CD8-positive, alpha-beta memory T cell (primary cell): ENCODE data around the gene GNG7. TPM values are rescaled to one million over a fixed set of nuclear protein-coding genes. Genes with fewer than 3 reads are reported as not detected.
"Not testable (repeated sequence)": the region's sequence is repeated elsewhere in the genome, so short reads cannot be mapped to it uniquely, and the experiment has no call there.

ENCODE experiments used
- CTCF ChIA-PET: fragments of 350-600 bp; sonication (Branson Sonifier 250); formaldehyde crosslinking; loops from one replicate; lab custom pipeline; 2021; ENCODE audit warnings: antibody characterized with exemption; lab: Charles Lee
- POLR2A ChIA-PET: fragments of 350-600 bp; sonication (Branson Sonifier 250); formaldehyde crosslinking; loops from one replicate; lab custom pipeline; 2021; ENCODE audit warnings: antibody characterized with exemption; lab: Charles Lee
- DNase-seq, 5 donors: peaks; one replicate each; pipeline versions ENCODE4 v3.0.0 to v3.0.0-alpha.2; 2020 to 2022; ENCODE audit warnings: mixed read lengths in 1 of 5
- H3K27ac ChIP-seq: one replicate; pipeline ENCODE4 v1.7.0; 2013; ENCODE audit warnings: low read depth, mild to moderate bottlenecking, low read length, moderate library complexity
- H3K27me3 ChIP-seq: 2 replicates; pipeline ENCODE4 v1.7.0; 2013; ENCODE audit warnings: low read length, mild to moderate bottlenecking; ENCODE audit not compliant: insufficient read depth, poor library complexity, severe bottlenecking
- H3K36me3 ChIP-seq: 2 replicates; pipeline ENCODE4 v1.7.0; 2013; ENCODE audit warnings: mild to moderate bottlenecking, low read length, moderate library complexity; ENCODE audit not compliant: insufficient read depth
- H3K4me1 ChIP-seq: 2 replicates; pipeline ENCODE4 v1.7.0; 2013; ENCODE audit warnings: mild to moderate bottlenecking, low read length, moderate library complexity; ENCODE audit not compliant: insufficient read depth
- H3K4me3 ChIP-seq: 2 replicates; pipeline ENCODE4 v1.7.0; 2013; ENCODE audit warnings: mild to moderate bottlenecking, low read length
- H3K9me3 ChIP-seq: 2 replicates; pipeline ENCODE4 v1.7.0; 2013; ENCODE audit warnings: mild to moderate bottlenecking, low read length
- H3K27ac Mint-ChIP-seq, 8 donors: one replicate each; pipeline ENCODE4 v1.8.0; 2020 to 2021; ENCODE audit warnings: mixed read lengths in 8 of 8, mild to moderate bottlenecking in 6 of 8, inconsistent platforms in 3 of 8, moderate library complexity in 3 of 8
- H3K27me3 Mint-ChIP-seq, 2 donors: one replicate each; pipeline ENCODE4 v1.8.0; 2020 to 2021; ENCODE audit warnings: mixed read lengths in 2 of 2, mild to moderate bottlenecking in 1 of 2, moderate library complexity in 1 of 2
- H3K36me3 Mint-ChIP-seq, 3 donors: one replicate each; pipeline ENCODE4 v1.8.0; 2020 to 2021; ENCODE audit warnings: mixed read lengths in 3 of 3, inconsistent platforms in 1 of 3, mild to moderate bottlenecking in 1 of 3
- H3K4me1 Mint-ChIP-seq, 3 donors: one replicate each; pipeline ENCODE4 v1.8.0; 2020 to 2021; ENCODE audit warnings: mixed read lengths in 3 of 3, inconsistent platforms in 1 of 3, mild to moderate bottlenecking in 1 of 3
- H3K4me3 Mint-ChIP-seq, 7 donors: one replicate each; pipeline ENCODE4 v1.8.0; 2020 to 2021; ENCODE audit warnings: mixed read lengths in 7 of 7, mild to moderate bottlenecking in 6 of 7, moderate library complexity in 4 of 7, inconsistent platforms in 2 of 7
- H3K9me3 Mint-ChIP-seq, 5 donors: one replicate each; pipeline ENCODE4 v1.8.0; 2020 to 2022; ENCODE audit warnings: mixed read lengths in 5 of 5, mild to moderate bottlenecking in 3 of 5, moderate library complexity in 2 of 5, inconsistent platforms in 1 of 5
- polyA plus RNA-seq: library from polyadenylated mRNA; unstranded; fragments of 300-500 nt; fragmentation: Illumina TruSeq; gene quantifications from one replicate; pipeline ENCODE4 v1.2.3, GENCODE V29; 2021
- total RNA-seq, 2 experiments: library from RNA; stranded (reverse); gene quantifications; one replicate each; pipeline ENCODE4 v1.2.3, GENCODE V29; 2021

GNG7 gene
- total and polyA plus RNA-seq, 3 experiments from 2014 or later: 0.40 to 1.2 (median 0.53) TPM

GRCh38 chr19:2574478-2574931 is 128.0 kb downstream of the GNG7 start:
- no peak overlapping the region for H3K27ac ChIP-seq
- no peaks in the 10 kb centered on the region for H3K36me3 ChIP-seq
- peaks cover 10% of the 10 kb centered on the region for H3K4me1 ChIP-seq
- Mint-ChIP-seq H3K27me3 (peaks cover 6 to 9% of the 10 kb centered on the region in 2 donors), H3K4me1 (peaks cover 0 to 9% (median 0%) of the 10 kb centered on the region in 3 donors), H3K27ac (no peak overlapping the region), H3K4me3 (no peak overlapping the region), H3K9me3 (no peaks in the 10 kb centered on the region), H3K36me3 (no peaks in the 10 kb centered on the region)
- no peaks in the 10 kb centered on the region for H3K9me3 ChIP-seq
- H3K27me3 ChIP-seq: no peaks in the 10 kb centered on the region
- ChIA-PET CTCF (interaction anchor here (0.6 to 0.8 kb wide), 2 partner anchors 95 to 207 kb away, joined by 3 read pairs; no protein-coding TSS in a partner anchor), POLR2A (no interaction called here)
- DNase-seq: no peak
- no peak overlapping the region for H3K4me3 ChIP-seq

GRCh38 chr19:2573916-2574315 is 128.6 kb downstream of the GNG7 start:
- Mint-ChIP-seq H3K27ac (no peak overlapping the region), H3K27me3 (peaks cover 6 to 9% of the 10 kb centered on the region in 2 donors), H3K4me1 (peaks cover 0 to 5% (median 0%) of the 10 kb centered on the region in 3 donors), H3K36me3 (no peaks in the 10 kb centered on the region), H3K9me3 (no peaks in the 10 kb centered on the region), H3K4me3 (no peak overlapping the region)
- DNase-seq: no peak
- no peak overlapping the region for H3K4me3 ChIP-seq
- POLR2A ChIA-PET: no interaction called here
- H3K27ac ChIP-seq: no peak overlapping the region
- H3K36me3 ChIP-seq: no peaks in the 10 kb centered on the region
- H3K4me1 ChIP-seq: peaks cover 4% of the 10 kb centered on the region
- CTCF ChIA-PET: no interaction called here
- no peaks in the 10 kb centered on the region for H3K27me3 ChIP-seq
- H3K9me3 ChIP-seq: no peaks in the 10 kb centered on the region

GRCh38 chr19:2572152-2572551 is 130.3 kb downstream of the GNG7 start:
- H3K27me3 ChIP-seq, H3K36me3 ChIP-seq, H3K9me3 Mint-ChIP-seq, H3K9me3 ChIP-seq, H3K4me1 Mint-ChIP-seq, H3K36me3 Mint-ChIP-seq, H3K27ac ChIP-seq, H3K27ac Mint-ChIP-seq, H3K4me3 ChIP-seq, H3K4me3 Mint-ChIP-seq, H3K4me1 ChIP-seq, DNase-seq, H3K27me3 Mint-ChIP-seq: not testable (repeated sequence)
- CTCF ChIA-PET: interaction anchor here (0.8 kb wide), 1 partner anchor 91 kb away, joined by 3 read pairs; no protein-coding TSS in a partner anchor
- POLR2A ChIA-PET: interaction anchor here (0.7 kb wide), 1 partner anchor 49 kb away, joined by 7 read pairs; no protein-coding TSS in a partner anchor

- no peak overlapping the region for H3K4me3 ChIP-seq
Observed at GRCh38 chr19:2569596-2570465, 132.7 kb downstream of the GNG7 start.

GRCh38 chr19:2567996-2568395 is 134.5 kb downstream of the GNG7 start:
- H3K4me1 ChIP-seq: peaks cover 7% of the 10 kb centered on the region
- H3K27ac ChIP-seq: no peak overlapping the region
- Mint-ChIP-seq H3K27ac (peak overlapping the region in 1 of 8 donors; percentile 72), H3K36me3 (no peaks in the 10 kb centered on the region), H3K4me1 (peaks cover 7 to 9% (median 8%) of the 10 kb centered on the region in 3 donors), H3K27me3 (no peaks in the 10 kb centered on the region), H3K4me3 (no peak overlapping the region), H3K9me3 (no peaks in the 10 kb centered on the region)
- H3K4me3 ChIP-seq: no peak overlapping the region
- ChIA-PET CTCF (no interaction called here), POLR2A (no interaction called here)
- H3K36me3 ChIP-seq: no peaks in the 10 kb centered on the region
- DNase-seq: no peak
- no peaks in the 10 kb centered on the region for H3K9me3 ChIP-seq
- no peaks in the 10 kb centered on the region for H3K27me3 ChIP-seq

More at GRCh38 chr19:2569596-2570465, 132.7 kb downstream of the GNG7 start:
- no peak overlapping the region for H3K4me3 Mint-ChIP-seq
- no peaks in the 10 kb centered on the region for H3K36me3 Mint-ChIP-seq
- no peaks in the 10 kb centered on the region for H3K9me3 ChIP-seq
- no peaks in the 10 kb centered on the region for H3K27me3 ChIP-seq
- DNase-seq: no peak
- H3K27ac Mint-ChIP-seq: peak overlapping the region in 1 of 8 donors; percentile 1
- peaks cover 7% of the 10 kb centered on the region for H3K4me1 ChIP-seq
- H3K27ac ChIP-seq: no peak overlapping the region
- peaks cover 4 to 9% (median 8%) of the 10 kb centered on the region in 3 donors for H3K4me1 Mint-ChIP-seq
- CTCF ChIA-PET: no interaction called here
- H3K27me3 Mint-ChIP-seq: no peaks in the 10 kb centered on the region
- POLR2A ChIA-PET: interaction anchor here (1.2 kb wide), 1 partner anchor 94 kb away, joined by 4 read pairs; the partner anchor contains the start of gene GADD45B
- no peaks in the 10 kb centered on the region for H3K36me3 ChIP-seq
- H3K9me3 Mint-ChIP-seq: no peaks in the 10 kb centered on the region

- peaks cover 9% of the 10 kb centered on the region for H3K4me1 ChIP-seq
- Mint-ChIP-seq H3K27ac (peak overlapping the region in 2 of 8 donors; percentile 10 to 41), H3K4me3 (no peak overlapping the region), H3K27me3 (no peaks in the 10 kb centered on the region), H3K9me3 (no peaks in the 10 kb centered on the region), H3K4me1 (peaks cover 9 to 10% (median 9%) of the 10 kb centered on the region in 3 donors), H3K36me3 (no peaks in the 10 kb centered on the region)
- H3K36me3 ChIP-seq: no peaks in the 10 kb centered on the region
- H3K27me3 ChIP-seq: no peaks in the 10 kb centered on the region
- no peak overlapping the region for H3K27ac ChIP-seq
- DNase-seq: no peak
- no peaks in the 10 kb centered on the region for H3K9me3 ChIP-seq
- POLR2A ChIA-PET: no interaction called here
- CTCF ChIA-PET: no interaction called here
- H3K4me3 ChIP-seq: no peak overlapping the region
Observed at GRCh38 chr19:2567580-2567979, 134.9 kb downstream of the GNG7 start.

- DNase-seq, H3K36me3 ChIP-seq, POLR2A ChIA-PET, H3K27me3 ChIP-seq, H3K27me3 Mint-ChIP-seq, H3K9me3 ChIP-seq, H3K9me3 Mint-ChIP-seq, H3K27ac ChIP-seq, H3K4me3 ChIP-seq, H3K36me3 Mint-ChIP-seq: not testable (repeated sequence)
- CTCF ChIA-PET: interaction anchor here (0.9 kb wide), 1 partner anchor 48 kb away, joined by 3 read pairs; no protein-coding TSS in a partner anchor
- Mint-ChIP-seq H3K27ac (peak overlapping the region in 2 of 8 donors; percentile 17 to 52), H3K4me1 (peaks cover 19 to 23% (median 21%) of the 10 kb centered on the region in 3 donors), H3K4me3 (peak overlapping the region in 3 of 7 donors; percentile 20 to 60 (median 22))
- H3K4me1 ChIP-seq: peaks cover 22% of the 10 kb centered on the region
Observed at GRCh38 chr19:2563546-2563945, 138.9 kb downstream of the GNG7 start.

- Mint-ChIP-seq H3K27ac (peak overlapping the region; percentile 84 to 99 (median 94)), H3K4me1 (peaks cover 11 to 21% (median 13%) of the 10 kb centered on the region in 3 donors), H3K4me3 (peak overlapping the region; percentile 90 to 96 (median 93)), H3K9me3 (no peaks in the 10 kb centered on the region), H3K36me3 (peaks cover 0 to 2% (median 0%) of the 10 kb centered on the region in 3 donors), H3K27me3 (no peaks in the 10 kb centered on the region)
- ChIA-PET CTCF (interaction anchor here (1.0 to 3.0 kb wide), 6 partner anchors 11 to 85 kb away, joined by 3 to 24 read pairs (median 5); partner anchors contain the start of gene GADD45B), POLR2A (interaction anchor here (0.6 to 2.4 kb wide), 8 partner anchors 9 to 284 kb away, joined by 3 to 33 read pairs (median 4); partner anchors contain the start of gene GADD45B)
- Histone ChIP-seq H3K36me3 (no peaks in the 10 kb centered on the region), H3K9me3 (no peaks in the 10 kb centered on the region), H3K4me3 (peak overlapping the region; percentile 86), H3K4me1 (peaks cover 15% of the 10 kb centered on the region), H3K27ac (no peak overlapping the region), H3K27me3 (no peaks in the 10 kb centered on the region)
- peak; percentile 42 to 79 (median 64) for DNase-seq
Observed at GRCh38 chr19:2561895-2562294, 140.6 kb downstream of the GNG7 start.
